Keratinocyte (primary cell): ENCODE data around the gene YPEL1. TPM values are rescaled to one million over a fixed set of nuclear protein-coding genes. Genes with fewer than 3 reads are reported as not detected.

Experiments used
- DNase-seq: peaks from one replicate; pipeline ENCODE4 v3.0.0-alpha.2; 2011; ENCODE audit warnings: low read depth, missing footprints, low spot score
- FAIRE-seq: peaks from 2 replicates; lab custom pipeline; 2011; peaks lifted over from hg19 to GRCh38; lab: Jason Lieb, UNC
- H2AFZ ChIP-seq: 2 replicates; pipeline ENCODE4 v1.6.0; 2012; ENCODE audit warnings: low read length, control low read depth, inconsistent platforms; ENCODE audit not compliant: control insufficient read depth
- H3K27ac ChIP-seq: 2 replicates; pipeline ENCODE4 v1.5.1; 2011; ENCODE audit warnings: low read length; ENCODE audit not compliant: control insufficient read depth, insufficient read depth
- H3K27me3 ChIP-seq: 3 replicates; pipeline ENCODE4 v1.6.0; 2011; ENCODE audit warnings: low read length; ENCODE audit not compliant: control insufficient read depth, insufficient read depth; ENCODE audit errors: extremely low read depth
- H3K36me3 ChIP-seq, 2 experiments: 2 replicates in 1 of 2; 3 replicates in 1 of 2; pipeline ENCODE4 v1.5.1; 2011; ENCODE audit warnings: low read length in 2 of 2, mild to moderate bottlenecking in 1 of 2; ENCODE audit not compliant: control insufficient read depth in 2 of 2, insufficient read depth in 2 of 2; ENCODE audit errors: extremely low read depth in 1 of 2
- H3K4me1 ChIP-seq: 3 replicates; pipeline ENCODE4 v1.5.1; 2011; ENCODE audit warnings: low read length; ENCODE audit not compliant: control insufficient read depth, insufficient read depth; ENCODE audit errors: extremely low read depth
- H3K4me2 ChIP-seq: 3 replicates; pipeline ENCODE4 v1.6.0; 2011; ENCODE audit warnings: low read depth, low read length; ENCODE audit not compliant: control insufficient read depth, insufficient read depth; ENCODE audit errors: extremely low read depth
- H3K4me3 ChIP-seq, 3 experiments: fragments of 200-600 bp in 1 of 3; sonication (generic) in 1 of 3; 2 replicates in 2 of 3; 3 replicates in 1 of 3; pipeline ENCODE4 v1.5.1; 2011 to 2016; ENCODE audit warnings: low read length in 3 of 3, mild to moderate bottlenecking in 3 of 3, control low read depth in 2 of 3, inconsistent platforms in 1 of 3, low read depth in 1 of 3, mixed read lengths in 1 of 3, mixed run types in 1 of 3, moderate library complexity in 1 of 3; ENCODE audit not compliant: control insufficient read depth in 2 of 3, insufficient read depth in 2 of 3; ENCODE audit errors: extremely low read depth in 1 of 3
- H3K79me2 ChIP-seq: 2 replicates; pipeline ENCODE4 v1.6.0; 2012; ENCODE audit warnings: low read length; ENCODE audit not compliant: control insufficient read depth, insufficient read depth
- H3K9ac ChIP-seq: 3 replicates; pipeline ENCODE4 v1.6.0; 2011; ENCODE audit warnings: low read length; ENCODE audit not compliant: control insufficient read depth, insufficient read depth; ENCODE audit errors: extremely low read depth
- H3K9me1 ChIP-seq: 3 replicates; pipeline ENCODE4 v1.6.0; 2011; ENCODE audit warnings: low read length; ENCODE audit not compliant: control insufficient read depth, insufficient read depth; ENCODE audit errors: extremely low read depth
- H3K9me3 ChIP-seq: 2 replicates; pipeline ENCODE4 v1.5.1; 2012; ENCODE audit warnings: low read depth, low read length; ENCODE audit not compliant: control insufficient read depth
- H4K20me1 ChIP-seq: 3 replicates; pipeline ENCODE4 v1.6.0; 2011; ENCODE audit warnings: low read length; ENCODE audit not compliant: control insufficient read depth, insufficient read depth; ENCODE audit errors: extremely low read depth
- EZH2 ChIP-seq: IDR thresholded peaks from one replicate; pipeline ENCODE4 v1.6.1; 2012; ENCODE audit warnings: inconsistent platforms, mild to moderate bottlenecking, low read length, moderate library complexity
- dilution Hi-C: fragments of 300-500 bp; cut with MboI; formaldehyde crosslinking; loops from one replicate; pipeline ENCODE4 v1.7.0; 2020; ENCODE audit warnings: low sequenced_read_pairs; ENCODE audit not compliant: extremely low pct_ligation_motif_present
- polyA plus RNA-seq, 5 experiments: library from polyadenylated mRNA; depleted of rRNA in 3 of 5; stranded (reverse) in 3 of 5; stranded (forward) in 1 of 5; unstranded in 1 of 5; fragments of >200 nt; gene quantifications; 1 replicate in 1 of 5; 2 replicates in 3 of 5; 3 replicates in 1 of 5; pipeline versions ENCODE4 v1.2.1 to v1.2.3, GENCODE V29; 2011 to 2012; ENCODE audit warnings: missing spikeins in 2 of 5, low read depth in 1 of 5, low replicate concordance in 1 of 5
- TF ChIP-seq, protein P1 (sequence below), 3 experiments: IDR thresholded peaks in 1 of 3; conservative IDR thresholded peaks in 1 of 3; optimal IDR thresholded peaks in 1 of 3; 2 replicates in 2 of 3; 3 replicates in 1 of 3; pipeline versions ENCODE3 to v1.5.1; 2011; ENCODE audit warnings: low read length in 3 of 3, mild to moderate bottlenecking in 3 of 3, moderate library complexity in 2 of 3, control low read depth in 1 of 3, inconsistent platforms in 1 of 3; ENCODE audit not compliant: insufficient read depth in 2 of 3; ENCODE audit errors: extremely low read depth in 1 of 3

Gene YPEL1
- polyA plus RNA-seq, 1 donor (not counting 4 experiments of a cell fraction or from before 2014, with no cell fraction given), result 0.03 TPM

DNA sequence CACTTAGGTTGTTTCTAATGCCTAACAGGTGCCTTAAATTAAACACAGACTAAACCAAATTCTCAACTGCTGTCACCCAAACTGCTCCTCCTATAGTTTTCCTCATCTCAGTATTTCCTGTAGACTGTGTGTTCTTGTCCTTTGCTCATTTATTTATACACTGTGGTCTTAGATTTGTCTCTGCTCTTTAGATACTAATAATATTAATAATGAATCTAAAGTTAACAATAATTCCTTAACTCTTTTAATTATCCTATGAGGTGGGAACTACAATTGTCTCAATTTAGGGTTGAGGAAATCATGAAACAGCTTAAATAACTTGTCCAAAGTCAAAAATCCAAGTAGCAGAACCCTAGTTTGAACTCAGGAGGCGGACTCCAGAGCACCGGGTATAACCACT is 43.9 kb upstream of the YPEL1 start:
- DNase-seq (no peak), FAIRE-seq (no peak)
- Histone ChIP-seq H3K36me3 (peaks cover 7 to 9% of the 10 kb centered on the region in 2 experiments), H3K79me2 (no peaks in the 10 kb centered on the region), H4K20me1 (no peaks in the 10 kb centered on the region), H3K4me1 (no peaks in the 10 kb centered on the region), H3K4me2 (no peak overlapping the region), H3K27me3 (no peaks in the 10 kb centered on the region), H3K4me3 (no peak overlapping the region), H3K9me3 (no peaks in the 10 kb centered on the region), H3K9me1 (no peaks in the 10 kb centered on the region), H3K27ac (no peak overlapping the region), H2AFZ (no peak overlapping the region), H3K9ac (no peak overlapping the region)
- TF ChIP-seq, protein P1, sequence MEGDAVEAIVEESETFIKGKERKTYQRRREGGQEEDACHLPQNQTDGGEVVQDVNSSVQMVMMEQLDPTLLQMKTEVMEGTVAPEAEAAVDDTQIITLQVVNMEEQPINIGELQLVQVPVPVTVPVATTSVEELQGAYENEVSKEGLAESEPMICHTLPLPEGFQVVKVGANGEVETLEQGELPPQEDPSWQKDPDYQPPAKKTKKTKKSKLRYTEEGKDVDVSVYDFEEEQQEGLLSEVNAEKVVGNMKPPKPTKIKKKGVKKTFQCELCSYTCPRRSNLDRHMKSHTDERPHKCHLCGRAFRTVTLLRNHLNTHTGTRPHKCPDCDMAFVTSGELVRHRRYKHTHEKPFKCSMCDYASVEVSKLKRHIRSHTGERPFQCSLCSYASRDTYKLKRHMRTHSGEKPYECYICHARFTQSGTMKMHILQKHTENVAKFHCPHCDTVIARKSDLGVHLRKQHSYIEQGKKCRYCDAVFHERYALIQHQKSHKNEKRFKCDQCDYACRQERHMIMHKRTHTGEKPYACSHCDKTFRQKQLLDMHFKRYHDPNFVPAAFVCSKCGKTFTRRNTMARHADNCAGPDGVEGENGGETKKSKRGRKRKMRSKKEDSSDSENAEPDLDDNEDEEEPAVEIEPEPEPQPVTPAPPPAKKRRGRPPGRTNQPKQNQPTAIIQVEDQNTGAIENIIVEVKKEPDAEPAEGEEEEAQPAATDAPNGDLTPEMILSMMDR (optimal IDR thresholded peaks at IDR 0.05 in 1 of 3, IDR thresholded peaks at IDR 0.05 in 1 of 3, conservative IDR thresholded peaks at IDR 0.05 in 1 of 3; ENCODE audit: extremely low read depth in 1 of 3, insufficient read depth in 2 of 3, low read length in 3 of 3), result no peak
- TF ChIP-seq EZH2, result no peak
- dilution Hi-C loops, result no loop called here

DNA sequence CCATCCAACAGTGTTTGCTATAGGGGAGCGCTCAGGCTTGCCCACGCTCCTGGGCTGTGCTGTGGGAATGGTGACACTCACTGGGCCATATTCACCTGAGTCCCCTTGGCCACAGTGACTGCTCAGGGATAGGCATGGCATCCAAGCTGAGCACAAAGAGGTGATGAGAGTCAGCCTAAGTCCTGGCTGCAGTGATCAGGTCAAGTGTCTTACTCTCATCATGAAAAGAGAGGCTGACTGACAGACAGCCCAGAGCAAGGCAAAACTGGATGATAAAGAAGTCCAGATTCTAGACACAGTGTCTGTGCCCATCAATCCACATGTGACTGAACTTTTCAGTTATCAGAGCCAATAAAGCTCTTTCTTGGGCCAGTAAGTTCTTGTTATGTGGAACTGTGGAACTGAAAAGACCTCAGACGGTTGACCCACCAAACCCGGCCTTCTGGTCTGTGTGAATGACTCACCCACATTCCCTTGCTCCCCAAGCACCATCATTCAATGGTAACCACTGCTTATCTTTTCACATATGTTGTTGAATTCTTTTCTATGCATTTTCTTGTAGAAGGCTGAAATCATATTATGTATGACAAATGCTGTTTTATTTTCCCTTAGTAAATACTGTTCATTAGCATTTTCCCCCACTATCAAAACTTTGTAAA is 43.2 kb upstream of the YPEL1 start:
- FAIRE-seq, result no peak

More for the DNA sequence above, 43.2 kb upstream of the YPEL1 start:
- Histone ChIP-seq H3K27me3 (no peaks in the 10 kb centered on the region), H2AFZ (no peak overlapping the region), H3K4me1 (no peaks in the 10 kb centered on the region), H3K9me1 (no peaks in the 10 kb centered on the region), H3K36me3 (peaks cover 7 to 12% of the 10 kb centered on the region in 2 experiments), H3K27ac (no peak overlapping the region), H4K20me1 (no peaks in the 10 kb centered on the region), H3K4me2 (no peak overlapping the region), H3K4me3 (no peak overlapping the region), H3K9ac (no peak overlapping the region), H3K9me3 (no peaks in the 10 kb centered on the region), H3K79me2 (no peaks in the 10 kb centered on the region)
- dilution Hi-C loops, result no loop called here
- no peak for TF ChIP-seq EZH2
- TF ChIP-seq, protein P1 (optimal IDR thresholded peaks at IDR 0.05 in 1 of 3, IDR thresholded peaks at IDR 0.05 in 1 of 3, conservative IDR thresholded peaks at IDR 0.05 in 1 of 3; ENCODE audit: extremely low read depth in 1 of 3, insufficient read depth in 2 of 3, low read length in 3 of 3), result no peak
- no peak for DNase-seq
